BE2C (cell line): Measurements from ENCODE around the gene HIP1.
A peak's percentile ranks its signal among the peaks of the same experiment; 100 is the strongest.

Experiments
- DNase-seq: peaks from one replicate; pipeline ENCODE4 v3.0.0-alpha.2; 2020
- H3K27me3 ChIP-seq: fragments of 250-450 bp; sonication (Bioruptor Pico); 2 replicates; pipeline ENCODE4 v1.5.1; 2020; ENCODE audit warnings: mild to moderate bottlenecking
- H3K36me3 ChIP-seq: fragments of 250-450 bp; sonication (Bioruptor Pico); 2 replicates; pipeline ENCODE4 v1.5.1; 2020; ENCODE audit warnings: mild to moderate bottlenecking
- H3K4me1 ChIP-seq: fragments of 250-450 bp; sonication (Bioruptor Pico); 2 replicates; pipeline ENCODE4 v1.5.1; 2020
- H3K4me3 ChIP-seq: 2 replicates; pipeline ENCODE4 v1.5.1; 2011; ENCODE audit warnings: low read depth, low read length
- H3K9me3 ChIP-seq: fragments of 250-450 bp; sonication (Bioruptor Pico); 2 replicates; pipeline ENCODE4 v1.5.1; 2020
- TF ChIP-seq, protein P1 (sequence below): IDR thresholded peaks from 2 replicates; pipeline ENCODE4 v1.5.1; 2012; ENCODE audit warnings: mild to moderate bottlenecking, low read depth, low read length

HIP1 gene

DNA sequence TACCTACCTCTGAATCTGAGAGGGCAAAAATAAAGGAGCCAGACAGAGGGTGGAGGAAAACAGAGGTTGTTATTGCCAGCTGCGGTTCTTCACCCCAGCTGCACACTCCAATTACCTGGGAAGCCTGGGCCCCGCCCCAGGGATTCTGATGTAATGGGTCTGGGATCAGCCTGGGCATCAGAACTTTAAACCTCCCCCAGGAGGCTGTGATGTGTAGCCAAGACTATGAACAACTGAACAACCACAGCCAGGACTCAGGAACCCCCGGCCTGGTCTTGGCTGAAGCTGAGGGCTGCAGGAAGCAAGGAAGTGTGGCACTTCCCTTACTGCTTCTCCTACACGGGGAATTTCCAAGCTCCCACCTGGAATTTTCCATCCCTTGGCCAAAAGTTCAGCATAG is 89.3 kb downstream of the HIP1 start:
- TF ChIP-seq, protein P1, sequence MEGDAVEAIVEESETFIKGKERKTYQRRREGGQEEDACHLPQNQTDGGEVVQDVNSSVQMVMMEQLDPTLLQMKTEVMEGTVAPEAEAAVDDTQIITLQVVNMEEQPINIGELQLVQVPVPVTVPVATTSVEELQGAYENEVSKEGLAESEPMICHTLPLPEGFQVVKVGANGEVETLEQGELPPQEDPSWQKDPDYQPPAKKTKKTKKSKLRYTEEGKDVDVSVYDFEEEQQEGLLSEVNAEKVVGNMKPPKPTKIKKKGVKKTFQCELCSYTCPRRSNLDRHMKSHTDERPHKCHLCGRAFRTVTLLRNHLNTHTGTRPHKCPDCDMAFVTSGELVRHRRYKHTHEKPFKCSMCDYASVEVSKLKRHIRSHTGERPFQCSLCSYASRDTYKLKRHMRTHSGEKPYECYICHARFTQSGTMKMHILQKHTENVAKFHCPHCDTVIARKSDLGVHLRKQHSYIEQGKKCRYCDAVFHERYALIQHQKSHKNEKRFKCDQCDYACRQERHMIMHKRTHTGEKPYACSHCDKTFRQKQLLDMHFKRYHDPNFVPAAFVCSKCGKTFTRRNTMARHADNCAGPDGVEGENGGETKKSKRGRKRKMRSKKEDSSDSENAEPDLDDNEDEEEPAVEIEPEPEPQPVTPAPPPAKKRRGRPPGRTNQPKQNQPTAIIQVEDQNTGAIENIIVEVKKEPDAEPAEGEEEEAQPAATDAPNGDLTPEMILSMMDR = no peak
- Histone ChIP-seq H3K4me1 (no peaks in the 10 kb centered on the region), H3K9me3 (no peaks in the 10 kb centered on the region), H3K36me3 (no peaks in the 10 kb centered on the region), H3K4me3 (no peak overlapping the region), H3K27me3 (no peaks in the 10 kb centered on the region)
- DNase-seq = no peak

DNA sequence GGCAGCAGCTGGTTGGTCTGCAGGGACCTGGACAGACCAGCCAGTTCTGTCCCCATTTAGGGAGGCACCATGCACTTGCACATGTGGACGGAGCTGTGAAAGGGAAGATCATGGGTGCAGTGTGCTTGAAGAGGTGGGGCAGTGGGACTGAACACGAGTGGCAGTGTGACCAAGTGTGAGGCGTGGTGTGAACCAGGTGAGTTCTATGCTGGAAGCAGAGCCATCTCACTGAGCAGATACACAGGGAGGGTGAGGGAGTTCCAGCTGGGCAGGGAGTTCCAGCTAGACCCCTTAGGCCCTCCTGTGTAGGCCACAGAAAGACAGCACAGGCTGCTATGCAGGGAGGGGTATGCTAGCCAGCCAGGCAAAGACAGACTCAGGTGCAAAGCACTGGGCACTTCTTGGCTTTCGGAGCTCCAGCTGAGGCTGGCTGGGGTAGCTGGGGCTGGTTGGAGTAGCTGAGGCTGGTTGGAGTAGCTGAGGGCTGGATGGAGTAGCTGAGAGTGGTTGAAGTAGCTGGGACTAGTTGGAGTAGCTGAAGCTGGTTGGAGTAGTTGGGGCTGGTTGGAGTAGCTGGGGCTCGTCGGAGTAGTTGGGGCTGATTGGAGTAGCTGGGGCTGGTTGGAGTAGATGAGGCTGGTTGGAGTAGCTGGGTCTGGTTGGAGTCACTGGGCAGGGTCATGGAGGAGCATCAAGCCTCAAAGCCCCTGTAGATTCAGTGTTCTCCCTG is 90.9 kb downstream of the HIP1 start:
- TF ChIP-seq, protein P1 = no peak
- no peaks in the 10 kb centered on the region for H3K36me3 ChIP-seq
- H3K9me3 ChIP-seq = no peaks in the 10 kb centered on the region; the same call in 1 of the 2 replicates
- H3K4me3 ChIP-seq = no peak overlapping the region
- no peaks in the 10 kb centered on the region for H3K4me1 ChIP-seq
- no peaks in the 10 kb centered on the region for H3K27me3 ChIP-seq
- no peak for DNase-seq

DNA sequence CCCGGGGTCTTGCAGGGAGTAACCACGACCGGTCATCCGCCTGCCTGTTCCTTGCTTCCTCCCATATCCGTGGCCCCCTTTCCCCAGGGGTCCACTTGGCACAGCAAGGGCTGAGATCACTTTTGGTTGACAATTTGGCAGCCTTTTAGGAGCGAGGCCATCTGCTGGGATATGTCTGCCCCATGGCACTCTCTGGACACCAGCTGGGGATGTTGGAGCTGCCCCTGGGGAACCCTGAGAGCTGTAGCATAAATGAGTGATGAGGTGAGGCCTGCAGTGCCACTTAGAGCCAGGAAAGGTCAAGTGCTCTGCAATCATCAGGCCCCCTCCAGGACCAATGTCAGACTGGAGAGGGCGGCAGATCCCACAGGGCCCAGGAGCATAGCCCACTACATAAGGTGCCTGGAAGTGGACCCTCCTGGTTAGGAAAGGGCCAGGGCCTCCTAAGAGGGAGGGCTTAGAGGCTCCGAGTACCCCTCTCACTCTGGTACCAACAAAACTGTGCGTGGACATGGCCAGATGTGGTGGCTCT is 92.1 kb downstream of the HIP1 start:
- Histone ChIP-seq H3K9me3 (no peaks in the 10 kb centered on the region; the same call in 1 of the 2 replicates), H3K4me3 (no peak overlapping the region), H3K27me3 (no peaks in the 10 kb centered on the region), H3K36me3 (no peaks in the 10 kb centered on the region), H3K4me1 (no peaks in the 10 kb centered on the region)
- DNase-seq = no peak
- TF ChIP-seq, protein P1 = no peak

DNA sequence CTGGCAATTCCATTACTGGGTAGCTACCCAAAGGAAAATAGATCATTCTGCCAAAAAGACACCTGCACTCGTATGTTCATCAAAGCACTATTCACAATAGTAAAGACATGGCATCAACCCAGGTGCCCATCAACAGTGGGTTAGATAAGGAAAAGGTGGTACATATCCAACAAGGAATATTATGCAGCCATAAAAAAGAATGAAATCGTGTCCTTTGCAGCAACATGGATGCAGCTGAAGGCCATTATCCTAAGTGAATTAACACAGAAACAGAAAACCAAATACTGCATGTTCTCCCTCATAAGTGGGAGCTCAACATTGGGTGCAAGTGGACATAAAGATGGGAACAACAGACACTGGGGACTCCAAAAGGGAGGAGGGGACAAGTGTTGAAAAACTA is 93.2 kb downstream of the HIP1 start:
- Histone ChIP-seq H3K4me1 (no peaks in the 10 kb centered on the region), H3K36me3 (no peaks in the 10 kb centered on the region), H3K9me3 (no peaks in the 10 kb centered on the region; the same call in 1 of the 2 replicates), H3K27me3 (no peaks in the 10 kb centered on the region), H3K4me3 (no peak overlapping the region)
- no peak for DNase-seq
- TF ChIP-seq, protein P1 = no peak

DNA sequence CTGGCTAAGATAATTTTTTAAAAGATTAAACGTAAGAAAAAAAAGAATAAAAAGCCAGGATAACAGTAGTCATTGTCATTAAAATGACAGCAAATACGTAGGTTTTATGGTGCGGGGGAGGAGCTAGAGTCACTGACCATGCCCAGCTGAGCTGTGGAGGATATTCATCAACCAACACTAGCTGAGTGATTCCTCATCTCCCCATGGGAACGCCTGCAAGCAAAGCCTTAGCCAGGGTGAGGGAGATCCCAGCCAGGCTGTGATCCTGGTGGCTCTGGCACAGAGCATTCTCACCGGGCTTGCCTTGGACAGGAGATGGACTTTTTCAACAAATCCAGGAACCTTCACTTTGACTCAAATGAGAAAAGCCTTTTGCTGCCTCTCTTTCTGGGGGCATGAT is 94.2 kb downstream of the HIP1 start:
- DNase-seq = no peak
- H3K4me3 ChIP-seq = no peak overlapping the region
- H3K4me1 ChIP-seq = no peaks in the 10 kb centered on the region
- TF ChIP-seq, protein P1 = no peak
- no peaks in the 10 kb centered on the region for H3K36me3 ChIP-seq
- no peaks in the 10 kb centered on the region; the same call in 1 of the 2 replicates for H3K9me3 ChIP-seq
- H3K27me3 ChIP-seq = no peaks in the 10 kb centered on the region

DNA sequence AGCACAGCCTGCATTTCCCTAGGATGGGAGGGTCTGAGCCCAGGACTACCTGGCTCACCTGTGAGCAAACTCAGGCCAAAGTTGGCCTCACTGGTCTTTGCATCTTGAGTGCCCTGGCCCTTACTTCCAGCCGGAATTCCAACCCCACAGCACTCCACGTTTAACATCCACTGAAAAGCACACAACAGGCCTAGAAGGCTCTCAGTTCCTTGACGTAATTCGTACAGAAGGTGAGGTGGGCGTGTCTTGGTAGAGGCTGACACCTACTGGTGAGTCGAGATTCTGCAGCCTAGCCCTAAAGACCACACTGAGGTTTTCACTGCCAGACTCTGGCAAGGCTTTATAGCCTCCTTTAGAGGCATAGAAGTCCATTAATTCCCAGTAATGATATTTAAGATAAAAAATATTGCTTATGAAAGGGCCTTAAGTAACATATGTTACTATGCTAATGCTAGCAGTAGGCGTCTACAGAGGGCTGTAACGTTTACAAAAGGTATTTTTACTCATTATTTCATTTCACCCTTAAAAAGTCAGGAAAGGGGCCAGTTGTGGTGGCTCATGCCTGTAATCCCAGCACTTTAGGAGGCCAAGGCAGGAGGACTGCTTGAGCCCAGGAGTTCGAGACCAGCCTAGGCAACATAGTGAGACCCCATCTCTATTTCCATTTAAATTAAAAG is 95.8 kb downstream of the HIP1 start:
- H3K4me3 ChIP-seq = no peak overlapping the region

More for the DNA sequence above, 95.8 kb downstream of the HIP1 start:
- DNase-seq = peak; percentile 62
- no peaks in the 10 kb centered on the region for H3K27me3 ChIP-seq
- no peaks in the 10 kb centered on the region for H3K4me1 ChIP-seq
- H3K9me3 ChIP-seq = no peaks in the 10 kb centered on the region; the same call in 1 of the 2 replicates
- H3K36me3 ChIP-seq = no peaks in the 10 kb centered on the region
- TF ChIP-seq, protein P1 = peak; percentile 93
